T-cell (primary cell): ENCODE measurements around the gene CABP4. TPM values are rescaled to one million over a fixed set of nuclear protein-coding genes. Genes with fewer than 3 reads are reported as not detected.

Source experiments
- ATAC-seq, 4 experiments: fragments of 200-7000 bp in 3 of 4; fragments of 150-1000 bp in 1 of 4; cut with Tn5 transposase; replicated peaks in 1 of 4; 1 replicate in 3 of 4; 2 replicates in 1 of 4; pipeline ENCODE4 v1.10.0; 2021; ENCODE audit warnings: moderate library complexity in 3 of 4, mild to moderate bottlenecking in 2 of 4, moderate number of reproducible peaks in 1 of 4
- CTCF ChIA-PET, 2 donors: fragments of 300-600 bp; sonication (Branson Sonifier 250); formaldehyde crosslinking; loops; one replicate each; lab custom pipeline; 2022; ENCODE audit warnings: antibody characterized with exemption in 2 of 2; lab: Charles Lee
- POLR2A ChIA-PET, 2 donors: fragments of 300-600 bp; sonication (Branson Sonifier 250); formaldehyde crosslinking; loops; one replicate each; lab custom pipeline; 2022; ENCODE audit warnings: antibody characterized with exemption in 2 of 2; lab: Charles Lee
- DNase-seq, 35 experiments: peaks; one replicate each; pipeline versions ENCODE4 v3.0.0 to v3.0.0-alpha.2; 2013 to 2023
- H3K27ac ChIP-seq: one replicate; pipeline ENCODE4 v1.5.1; 2013; ENCODE audit warnings: low read length
- H3K27me3 ChIP-seq, 2 experiments: replicated peaks in 1 of 2; 1 replicate in 1 of 2; 2 replicates in 1 of 2; pipeline versions ENCODE4 v1.6.1 to v1.7.0; 2013; ENCODE audit warnings: low read length in 1 of 2, mixed read lengths in 1 of 2; ENCODE audit not compliant: control insufficient read depth in 2 of 2, insufficient read depth in 2 of 2; ENCODE audit errors: extremely low read depth in 1 of 2
- H3K36me3 ChIP-seq, 2 donors: 1 replicate in 1 of 2; 2 replicates in 1 of 2; pipeline versions ENCODE4 v1.6.1 to v1.7.0; 2013; ENCODE audit warnings: low read length in 1 of 2; ENCODE audit not compliant: control insufficient read depth in 2 of 2, insufficient read depth in 1 of 2; ENCODE audit errors: extremely low read depth in 1 of 2
- H3K4me1 ChIP-seq, 2 experiments: 1 replicate in 1 of 2; 2 replicates in 1 of 2; pipeline versions ENCODE4 v1.6.1 to v1.7.0; 2013; ENCODE audit warnings: low read length in 2 of 2, mixed read lengths in 1 of 2; ENCODE audit not compliant: insufficient read depth in 2 of 2, control insufficient read depth in 1 of 2; ENCODE audit errors: extremely low read depth in 1 of 2
- H3K4me3 ChIP-seq, 2 donors: 1 replicate in 1 of 2; 2 replicates in 1 of 2; pipeline versions ENCODE4 v1.5.1 to v1.7.0; 2013; ENCODE audit warnings: mild to moderate bottlenecking in 2 of 2, low read length in 1 of 2, moderate library complexity in 1 of 2; ENCODE audit not compliant: control insufficient read depth in 1 of 2; ENCODE audit errors: extremely low read depth in 1 of 2
- H3K9me3 ChIP-seq: 2 replicates; pipeline ENCODE4 v1.7.0; 2013
- H3K27ac Mint-ChIP-seq, 2 donors: one replicate each; pipeline ENCODE4 v1.8.0; 2020 to 2021; ENCODE audit warnings: mild to moderate bottlenecking in 2 of 2, mixed read lengths in 2 of 2
- H3K27me3 Mint-ChIP-seq, 2 donors: one replicate each; pipeline ENCODE4 v1.8.0; 2021 to 2022; ENCODE audit warnings: mixed read lengths in 2 of 2
- H3K36me3 Mint-ChIP-seq: one replicate; pipeline ENCODE4 v1.8.0; 2021; ENCODE audit warnings: mixed read lengths
- H3K4me1 Mint-ChIP-seq, 3 donors: one replicate each; pipeline ENCODE4 v1.8.0; 2020 to 2022; ENCODE audit warnings: mixed read lengths in 3 of 3, mild to moderate bottlenecking in 1 of 3
- H3K4me3 Mint-ChIP-seq, 3 donors: one replicate each; pipeline ENCODE4 v1.8.0; 2020 to 2022; ENCODE audit warnings: mild to moderate bottlenecking in 3 of 3, mixed read lengths in 3 of 3, moderate library complexity in 3 of 3
- H3K9me3 Mint-ChIP-seq, 3 donors: one replicate each; pipeline ENCODE4 v1.8.0; 2020 to 2022; ENCODE audit warnings: mixed read lengths in 3 of 3
- WGBS: methylation state at CpG from one replicate; pipeline ENCODE4 v1.1.5; 2013; ENCODE audit warnings: missing lambda C conversion rate; ENCODE audit not compliant: insufficient coverage; 5-methylcytosine and 5-hydroxymethylcytosine counted together
- total RNA-seq, 35 experiments: library from RNA in 6 of 35; stranded (reverse) in 6 of 35; fragments of 120-200 nt in 1 of 35; gene quantifications; one replicate each; pipeline versions ENCODE4 v1.2.1 to v1.2.4 and lab custom pipeline; 2013 to 2026

Gene CABP4
- total RNA-seq, 5 donors from 2014 or later (not counting 1 experiment from before 2014, with no cell fraction given): 3.5 to 16.0 (median 5.6) TPM

GRCh38 chr11:67456068-67456705, 1.0 kb downstream of the CABP4 start:
- ATAC-seq (no peak), DNase-seq (no peak)
- CTCF ChIA-PET: no interaction called here
- Mint-ChIP-seq H3K27me3 (no peaks in the 10 kb centered on the region), H3K4me1 (peaks cover 0 to 13% (median 9%) of the 10 kb centered on the region in 3 donors), H3K27ac (no peak overlapping the region), H3K9me3 (no peaks in the 10 kb centered on the region), H3K4me3 (no peak overlapping the region), H3K36me3 (no peaks in the 10 kb centered on the region)
- 87% methylated on average over 14 of the region's 25 CpGs for WGBS
- Histone ChIP-seq H3K27me3 (peaks cover 0 to 20% of the 10 kb centered on the region in 2 experiments), H3K4me1 (peaks cover 0 to 15% of the 10 kb centered on the region in 2 experiments), H3K27ac (no peak overlapping the region), H3K36me3 (no peaks in the 10 kb centered on the region), H3K9me3 (no peaks in the 10 kb centered on the region), H3K4me3 (no peak overlapping the region)
- POLR2A ChIA-PET: no interaction called here

- Histone ChIP-seq H3K27ac (no peak overlapping the region), H3K36me3 (no peaks in the 10 kb centered on the region), H3K27me3 (peaks cover 0 to 14% of the 10 kb centered on the region in 2 experiments), H3K9me3 (no peaks in the 10 kb centered on the region), H3K4me1 (peaks cover 0 to 4% of the 10 kb centered on the region in 2 experiments), H3K4me3 (no peak overlapping the region)
- Mint-ChIP-seq H3K36me3 (no peaks in the 10 kb centered on the region), H3K4me1 (peaks cover 0 to 9% (median 6%) of the 10 kb centered on the region in 3 donors), H3K9me3 (no peaks in the 10 kb centered on the region), H3K27me3 (no peaks in the 10 kb centered on the region), H3K27ac (peak overlapping the region in 1 of 2 donors; percentile 67), H3K4me3 (no peak overlapping the region)
- WGBS: 92% methylated on average over 9 of the region's 12 CpGs
- ChIA-PET CTCF (no interaction called here), POLR2A (interaction anchor here in 1 of 2 donors (0.6 kb wide), 1 partner anchor 95 kb away, joined by 4 read pairs; no protein-coding TSS in a partner anchor)
- ATAC-seq (no peak), DNase-seq (no peak)
Observed at GRCh38 chr11:67457453-67457852, 2.3 kb downstream of the CABP4 start.

GRCh38 chr11:67458266-67458665, 3.1 kb downstream of the CABP4 start:
- Mint-ChIP-seq H3K36me3 (no peaks in the 10 kb centered on the region), H3K9me3 (no peaks in the 10 kb centered on the region), H3K4me1 (peaks cover 0 to 11% (median 4%) of the 10 kb centered on the region in 3 donors), H3K27me3 (no peaks in the 10 kb centered on the region), H3K27ac (no peak overlapping the region), H3K4me3 (no peak overlapping the region)
- Histone ChIP-seq H3K4me1 (peaks cover 0 to 4% of the 10 kb centered on the region in 2 experiments), H3K4me3 (no peak overlapping the region), H3K27me3 (peaks cover 0 to 13% of the 10 kb centered on the region in 2 experiments), H3K27ac (no peak overlapping the region), H3K36me3 (no peaks in the 10 kb centered on the region), H3K9me3 (no peaks in the 10 kb centered on the region)
- ChIA-PET CTCF (no interaction called here), POLR2A (no interaction called here)
- ATAC-seq (no peak), DNase-seq (no peak)
- WGBS: 95% methylated on average over 19 of the region's 19 CpGs

- Mint-ChIP-seq H3K9me3 (no peaks in the 10 kb centered on the region), H3K27ac (peak overlapping the region in 1 of 2 donors; percentile 57), H3K4me3 (no peak overlapping the region), H3K4me1 (peaks cover 30 to 42% (median 31%) of the 10 kb centered on the region in 3 donors), H3K36me3 (no peaks in the 10 kb centered on the region), H3K27me3 (no peaks in the 10 kb centered on the region)
- Histone ChIP-seq H3K4me1 (peaks cover 8 to 49% of the 10 kb centered on the region in 2 experiments), H3K27me3 (no peaks in the 10 kb centered on the region), H3K36me3 (peaks cover 4 to 7% of the 10 kb centered on the region in 2 donors), H3K9me3 (no peaks in the 10 kb centered on the region), H3K27ac (no peak overlapping the region), H3K4me3 (no peak overlapping the region)
- POLR2A ChIA-PET: no interaction called here
- DNase-seq: no peak
- ATAC-seq: no peak
- CTCF ChIA-PET: no interaction called here
- WGBS: 100% methylated on average over 1 of the region's 10 CpGs
Observed at GRCh38 chr11:67463186-67463585, 8.0 kb downstream of the CABP4 start.

GRCh38 chr11:67463680-67464410, 8.7 kb downstream of the CABP4 start:
- Histone ChIP-seq H3K4me3 (peak overlapping the region in 1 of 2 donors; percentile 44), H3K27ac (peak overlapping the region; percentile 82), H3K9me3 (no peaks in the 10 kb centered on the region), H3K4me1 (peaks cover 11 to 55% of the 10 kb centered on the region in 2 experiments), H3K27me3 (no peaks in the 10 kb centered on the region), H3K36me3 (peaks cover 4 to 7% of the 10 kb centered on the region in 2 donors)
- H3K9me3 Mint-ChIP-seq: no peaks in the 10 kb centered on the region
- ChIA-PET POLR2A (no interaction called here), CTCF (no interaction called here)
- H3K4me3 Mint-ChIP-seq: peak overlapping the region; percentile 78 to 82 (median 81)
- peaks cover 33 to 45% (median 36%) of the 10 kb centered on the region in 3 donors for H3K4me1 Mint-ChIP-seq
- ATAC-seq (no peak), DNase-seq (peak in 1 of 35 experiments; percentile 9)
- H3K27me3 Mint-ChIP-seq: no peaks in the 10 kb centered on the region
- H3K36me3 Mint-ChIP-seq: no peaks in the 10 kb centered on the region
- peak overlapping the region; percentile 94 to 96 for H3K27ac Mint-ChIP-seq
- 94% methylated on average over 11 of the region's 20 CpGs for WGBS

- ATAC-seq (peak; percentile 78 to 82 (median 80)), DNase-seq (peak; percentile 80 to 94 (median 91))
- Histone ChIP-seq H3K36me3 (peaks cover 4 to 7% of the 10 kb centered on the region in 2 donors), H3K9me3 (no peaks in the 10 kb centered on the region), H3K4me3 (peak overlapping the region; percentile 60 to 86), H3K27ac (peak overlapping the region; percentile 85), H3K4me1 (peaks cover 11 to 59% of the 10 kb centered on the region in 2 experiments), H3K27me3 (no peaks in the 10 kb centered on the region)
- Mint-ChIP-seq H3K27me3 (no peaks in the 10 kb centered on the region), H3K27ac (peak overlapping the region; percentile 94 to 96), H3K9me3 (no peaks in the 10 kb centered on the region), H3K4me3 (peak overlapping the region; percentile 78 to 82 (median 81)), H3K36me3 (no peaks in the 10 kb centered on the region), H3K4me1 (peaks cover 36 to 49% (median 36%) of the 10 kb centered on the region in 3 donors)
- 17% methylated on average over 24 of the region's 56 CpGs for WGBS
- CTCF ChIA-PET: no interaction called here
- POLR2A ChIA-PET: no interaction called here
Observed at GRCh38 chr11:67464411-67465188, 9.4 kb downstream of the CABP4 start.
